ENCODE measurements around the gene BSN. TPM values are rescaled to one million over a fixed set of nuclear protein-coding genes. Genes with fewer than 3 reads are reported as not detected.

The BSN gene
- total and polyA plus RNA-seq, 2 experiments from 2014 or later = 0.50 to 5.1 TPM

DNA sequence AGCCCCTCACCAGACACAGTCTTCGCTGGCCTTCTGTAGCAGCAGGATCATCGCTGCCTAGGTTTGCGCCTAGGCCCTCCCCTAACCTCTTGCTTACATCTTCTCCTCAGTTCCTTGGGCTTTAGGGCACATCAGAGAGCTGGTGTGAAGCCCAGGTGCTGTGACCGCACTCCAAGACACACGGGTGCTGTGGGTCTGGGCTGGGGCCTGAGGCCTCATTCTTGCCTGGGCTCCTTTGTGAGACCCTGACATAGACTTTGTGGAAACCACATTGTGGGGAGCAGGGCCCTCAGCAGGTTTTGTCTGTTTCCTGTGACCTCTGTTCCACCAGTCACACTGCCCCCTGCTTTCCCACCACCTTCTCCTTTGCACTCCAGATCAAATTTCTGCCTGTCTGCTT, 157.2 kb downstream of the BSN start:
- no peaks in the 10 kb centered on the region for H3F3A ChIP-seq (replicated peaks; ENCODE audit: low read depth)
- H4K20me1 ChIP-seq (replicated peaks; ENCODE audit: insufficient read depth) = peaks cover 6% of the 10 kb centered on the region; the same call in 1 of the 2 replicates
- Mint-ChIP-seq H3K4me1 (no peaks in the 10 kb centered on the region; the same call in 2 of the 3 replicates), H3K9me3 (no peaks in the 10 kb centered on the region), H3K27me3 (ENCODE audit: insufficient read depth, low read depth, poor library complexity) (peaks cover 15% of the 10 kb centered on the region), H3K36me3 (ENCODE audit: low read depth) (peaks cover 10% of the 10 kb centered on the region; the same call in 2 of the 3 replicates), H3K4me3 (no peak overlapping the region; the same call in 2 of the 3 replicates), H3K27ac (no peak overlapping the region)
- H3K27me3 ChIP-seq (ENCODE audit: insufficient read depth) = no peaks in the 10 kb centered on the region
- H2AFZ ChIP-seq = no peak overlapping the region
- H3K36me3 ChIP-seq (ENCODE audit: insufficient read depth) = no peaks in the 10 kb centered on the region
- no peak for DNase-seq (ENCODE audit: low spot score)
- H3K4me3 ChIP-seq = no peak overlapping the region
- H3K9me2 ChIP-seq (ENCODE audit: insufficient read depth) = no peaks in the 10 kb centered on the region
- no peak overlapping the region for H3K4me2 ChIP-seq
- TF ChIP-seq, protein P1, sequence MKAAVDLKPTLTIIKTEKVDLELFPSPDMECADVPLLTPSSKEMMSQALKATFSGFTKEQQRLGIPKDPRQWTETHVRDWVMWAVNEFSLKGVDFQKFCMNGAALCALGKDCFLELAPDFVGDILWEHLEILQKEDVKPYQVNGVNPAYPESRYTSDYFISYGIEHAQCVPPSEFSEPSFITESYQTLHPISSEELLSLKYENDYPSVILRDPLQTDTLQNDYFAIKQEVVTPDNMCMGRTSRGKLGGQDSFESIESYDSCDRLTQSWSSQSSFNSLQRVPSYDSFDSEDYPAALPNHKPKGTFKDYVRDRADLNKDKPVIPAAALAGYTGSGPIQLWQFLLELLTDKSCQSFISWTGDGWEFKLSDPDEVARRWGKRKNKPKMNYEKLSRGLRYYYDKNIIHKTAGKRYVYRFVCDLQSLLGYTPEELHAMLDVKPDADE (IDR thresholded peaks at IDR 0.05) = no peak
- TF ChIP-seq ZNF114 (CRISPR knock-in tag; IDR thresholded peaks at IDR 0.05) = no peak
- TF ChIP-seq EZH2phosphoT487 (IDR thresholded peaks at IDR 0.05; ENCODE audit: unreplicated experiment) = no peak
- TF ChIP-seq CREB1 (CRISPR knock-in tag; IDR thresholded peaks at IDR 0.05; ENCODE audit: low read depth) = no peak
- TF ChIP-seq, protein P2, sequence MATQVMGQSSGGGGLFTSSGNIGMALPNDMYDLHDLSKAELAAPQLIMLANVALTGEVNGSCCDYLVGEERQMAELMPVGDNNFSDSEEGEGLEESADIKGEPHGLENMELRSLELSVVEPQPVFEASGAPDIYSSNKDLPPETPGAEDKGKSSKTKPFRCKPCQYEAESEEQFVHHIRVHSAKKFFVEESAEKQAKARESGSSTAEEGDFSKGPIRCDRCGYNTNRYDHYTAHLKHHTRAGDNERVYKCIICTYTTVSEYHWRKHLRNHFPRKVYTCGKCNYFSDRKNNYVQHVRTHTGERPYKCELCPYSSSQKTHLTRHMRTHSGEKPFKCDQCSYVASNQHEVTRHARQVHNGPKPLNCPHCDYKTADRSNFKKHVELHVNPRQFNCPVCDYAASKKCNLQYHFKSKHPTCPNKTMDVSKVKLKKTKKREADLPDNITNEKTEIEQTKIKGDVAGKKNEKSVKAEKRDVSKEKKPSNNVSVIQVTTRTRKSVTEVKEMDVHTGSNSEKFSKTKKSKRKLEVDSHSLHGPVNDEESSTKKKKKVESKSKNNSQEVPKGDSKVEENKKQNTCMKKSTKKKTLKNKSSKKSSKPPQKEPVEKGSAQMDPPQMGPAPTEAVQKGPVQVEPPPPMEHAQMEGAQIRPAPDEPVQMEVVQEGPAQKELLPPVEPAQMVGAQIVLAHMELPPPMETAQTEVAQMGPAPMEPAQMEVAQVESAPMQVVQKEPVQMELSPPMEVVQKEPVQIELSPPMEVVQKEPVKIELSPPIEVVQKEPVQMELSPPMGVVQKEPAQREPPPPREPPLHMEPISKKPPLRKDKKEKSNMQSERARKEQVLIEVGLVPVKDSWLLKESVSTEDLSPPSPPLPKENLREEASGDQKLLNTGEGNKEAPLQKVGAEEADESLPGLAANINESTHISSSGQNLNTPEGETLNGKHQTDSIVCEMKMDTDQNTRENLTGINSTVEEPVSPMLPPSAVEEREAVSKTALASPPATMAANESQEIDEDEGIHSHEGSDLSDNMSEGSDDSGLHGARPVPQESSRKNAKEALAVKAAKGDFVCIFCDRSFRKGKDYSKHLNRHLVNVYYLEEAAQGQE (IDR thresholded peaks at IDR 0.05; ENCODE audit: unreplicated experiment) = no peak
- TF ChIP-seq JUNB (IDR thresholded peaks at IDR 0.05; ENCODE audit: unreplicated experiment) = no peak
- no peak for TF ChIP-seq EZH2 (IDR thresholded peaks at IDR 0.05; ENCODE audit: low read depth, unreplicated experiment)
- no peak for TF ChIP-seq NANOG (IDR thresholded peaks at IDR 0.05; ENCODE audit: borderline replicate concordance)
- TF ChIP-seq, protein P3, sequence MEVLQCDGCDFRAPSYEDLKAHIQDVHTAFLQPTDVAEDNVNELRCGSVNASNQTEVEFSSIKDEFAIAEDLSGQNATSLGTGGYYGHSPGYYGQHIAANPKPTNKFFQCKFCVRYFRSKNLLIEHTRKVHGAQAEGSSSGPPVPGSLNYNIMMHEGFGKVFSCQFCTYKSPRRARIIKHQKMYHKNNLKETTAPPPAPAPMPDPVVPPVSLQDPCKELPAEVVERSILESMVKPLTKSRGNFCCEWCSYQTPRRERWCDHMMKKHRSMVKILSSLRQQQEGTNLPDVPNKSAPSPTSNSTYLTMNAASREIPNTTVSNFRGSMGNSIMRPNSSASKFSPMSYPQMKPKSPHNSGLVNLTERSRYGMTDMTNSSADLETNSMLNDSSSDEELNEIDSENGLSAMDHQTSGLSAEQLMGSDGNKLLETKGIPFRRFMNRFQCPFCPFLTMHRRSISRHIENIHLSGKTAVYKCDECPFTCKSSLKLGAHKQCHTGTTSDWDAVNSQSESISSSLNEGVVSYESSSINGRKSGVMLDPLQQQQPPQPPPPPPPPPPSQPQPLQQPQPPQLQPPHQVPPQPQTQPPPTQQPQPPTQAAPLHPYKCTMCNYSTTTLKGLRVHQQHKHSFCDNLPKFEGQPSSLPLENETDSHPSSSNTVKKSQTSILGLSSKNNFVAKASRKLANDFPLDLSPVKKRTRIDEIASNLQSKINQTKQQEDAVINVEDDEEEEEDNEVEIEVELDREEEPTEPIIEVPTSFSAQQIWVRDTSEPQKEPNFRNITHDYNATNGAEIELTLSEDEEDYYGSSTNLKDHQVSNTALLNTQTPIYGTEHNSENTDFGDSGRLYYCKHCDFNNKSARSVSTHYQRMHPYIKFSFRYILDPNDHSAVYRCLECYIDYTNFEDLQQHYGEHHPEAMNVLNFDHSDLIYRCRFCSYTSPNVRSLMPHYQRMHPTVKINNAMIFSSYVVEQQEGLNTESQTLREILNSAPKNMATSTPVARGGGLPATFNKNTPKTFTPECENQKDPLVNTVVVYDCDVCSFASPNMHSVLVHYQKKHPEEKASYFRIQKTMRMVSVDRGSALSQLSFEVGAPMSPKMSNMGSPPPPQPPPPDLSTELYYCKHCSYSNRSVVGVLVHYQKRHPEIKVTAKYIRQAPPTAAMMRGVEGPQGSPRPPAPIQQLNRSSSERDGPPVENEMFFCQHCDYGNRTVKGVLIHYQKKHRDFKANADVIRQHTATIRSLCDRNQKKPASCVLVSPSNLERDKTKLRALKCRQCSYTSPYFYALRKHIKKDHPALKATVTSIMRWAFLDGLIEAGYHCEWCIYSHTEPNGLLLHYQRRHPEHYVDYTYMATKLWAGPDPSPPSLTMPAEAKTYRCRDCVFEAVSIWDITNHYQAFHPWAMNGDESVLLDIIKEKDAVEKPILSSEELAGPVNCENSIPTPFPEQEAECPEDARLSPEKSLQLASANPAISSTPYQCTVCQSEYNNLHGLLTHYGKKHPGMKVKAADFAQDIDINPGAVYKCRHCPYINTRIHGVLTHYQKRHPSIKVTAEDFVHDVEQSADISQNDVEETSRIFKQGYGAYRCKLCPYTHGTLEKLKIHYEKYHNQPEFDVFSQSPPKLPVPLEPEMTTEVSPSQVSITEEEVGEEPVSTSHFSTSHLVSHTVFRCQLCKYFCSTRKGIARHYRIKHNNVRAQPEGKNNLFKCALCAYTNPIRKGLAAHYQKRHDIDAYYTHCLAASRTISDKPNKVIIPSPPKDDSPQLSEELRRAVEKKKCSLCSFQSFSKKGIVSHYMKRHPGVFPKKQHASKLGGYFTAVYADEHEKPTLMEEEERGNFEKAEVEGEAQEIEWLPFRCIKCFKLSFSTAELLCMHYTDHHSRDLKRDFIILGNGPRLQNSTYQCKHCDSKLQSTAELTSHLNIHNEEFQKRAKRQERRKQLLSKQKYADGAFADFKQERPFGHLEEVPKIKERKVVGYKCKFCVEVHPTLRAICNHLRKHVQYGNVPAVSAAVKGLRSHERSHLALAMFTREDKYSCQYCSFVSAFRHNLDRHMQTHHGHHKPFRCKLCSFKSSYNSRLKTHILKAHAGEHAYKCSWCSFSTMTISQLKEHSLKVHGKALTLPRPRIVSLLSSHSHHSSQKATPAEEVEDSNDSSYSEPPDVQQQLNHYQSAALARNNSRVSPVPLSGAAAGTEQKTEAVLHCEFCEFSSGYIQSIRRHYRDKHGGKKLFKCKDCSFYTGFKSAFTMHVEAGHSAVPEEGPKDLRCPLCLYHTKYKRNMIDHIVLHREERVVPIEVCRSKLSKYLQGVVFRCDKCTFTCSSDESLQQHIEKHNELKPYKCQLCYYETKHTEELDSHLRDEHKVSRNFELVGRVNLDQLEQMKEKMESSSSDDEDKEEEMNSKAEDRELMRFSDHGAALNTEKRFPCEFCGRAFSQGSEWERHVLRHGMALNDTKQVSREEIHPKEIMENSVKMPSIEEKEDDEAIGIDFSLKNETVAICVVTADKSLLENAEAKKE (CRISPR knock-in tag; IDR thresholded peaks at IDR 0.05) = no peak
- no peak for TF ChIP-seq POLR2AphosphoS5 (IDR thresholded peaks at IDR 0.05; ENCODE audit: low read depth)
- no peak for TF ChIP-seq STAT1 (IDR thresholded peaks at IDR 0.05; ENCODE audit: unreplicated experiment)
- TF ChIP-seq, protein P4, sequence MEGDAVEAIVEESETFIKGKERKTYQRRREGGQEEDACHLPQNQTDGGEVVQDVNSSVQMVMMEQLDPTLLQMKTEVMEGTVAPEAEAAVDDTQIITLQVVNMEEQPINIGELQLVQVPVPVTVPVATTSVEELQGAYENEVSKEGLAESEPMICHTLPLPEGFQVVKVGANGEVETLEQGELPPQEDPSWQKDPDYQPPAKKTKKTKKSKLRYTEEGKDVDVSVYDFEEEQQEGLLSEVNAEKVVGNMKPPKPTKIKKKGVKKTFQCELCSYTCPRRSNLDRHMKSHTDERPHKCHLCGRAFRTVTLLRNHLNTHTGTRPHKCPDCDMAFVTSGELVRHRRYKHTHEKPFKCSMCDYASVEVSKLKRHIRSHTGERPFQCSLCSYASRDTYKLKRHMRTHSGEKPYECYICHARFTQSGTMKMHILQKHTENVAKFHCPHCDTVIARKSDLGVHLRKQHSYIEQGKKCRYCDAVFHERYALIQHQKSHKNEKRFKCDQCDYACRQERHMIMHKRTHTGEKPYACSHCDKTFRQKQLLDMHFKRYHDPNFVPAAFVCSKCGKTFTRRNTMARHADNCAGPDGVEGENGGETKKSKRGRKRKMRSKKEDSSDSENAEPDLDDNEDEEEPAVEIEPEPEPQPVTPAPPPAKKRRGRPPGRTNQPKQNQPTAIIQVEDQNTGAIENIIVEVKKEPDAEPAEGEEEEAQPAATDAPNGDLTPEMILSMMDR (conservative IDR thresholded peaks at IDR 0.05; ENCODE audit: low read depth in 2 of 2) = no peak
- TF ChIP-seq ZNF331 (CRISPR knock-in tag; IDR thresholded peaks at IDR 0.05; ENCODE audit: low read depth) = no peak
- no peaks in the 10 kb centered on the region for H3K4me1 ChIP-seq (ENCODE audit: insufficient read depth)
- H3K27ac ChIP-seq (ENCODE audit: low read depth) = no peak overlapping the region
- no peak for ATAC-seq
- no peaks in the 10 kb centered on the region for H3K79me2 ChIP-seq (replicated peaks; ENCODE audit: insufficient read depth)
